GM19395 (cell line): ENCODE results near the gene CTU2.

Source experiments
- ATAC-seq: cut with Tn5 transposase; IDR thresholded peaks from one replicate; pipeline ENCODE4 v1.9.1; 2021; ENCODE audit warnings: mild to moderate bottlenecking, moderate library complexity; ENCODE audit not compliant: unreplicated experiment

Gene CTU2

GRCh38 chr16:88713054-88713453, 6.8 kb downstream of the CTU2 start:
- ATAC-seq = no peak

DNA sequence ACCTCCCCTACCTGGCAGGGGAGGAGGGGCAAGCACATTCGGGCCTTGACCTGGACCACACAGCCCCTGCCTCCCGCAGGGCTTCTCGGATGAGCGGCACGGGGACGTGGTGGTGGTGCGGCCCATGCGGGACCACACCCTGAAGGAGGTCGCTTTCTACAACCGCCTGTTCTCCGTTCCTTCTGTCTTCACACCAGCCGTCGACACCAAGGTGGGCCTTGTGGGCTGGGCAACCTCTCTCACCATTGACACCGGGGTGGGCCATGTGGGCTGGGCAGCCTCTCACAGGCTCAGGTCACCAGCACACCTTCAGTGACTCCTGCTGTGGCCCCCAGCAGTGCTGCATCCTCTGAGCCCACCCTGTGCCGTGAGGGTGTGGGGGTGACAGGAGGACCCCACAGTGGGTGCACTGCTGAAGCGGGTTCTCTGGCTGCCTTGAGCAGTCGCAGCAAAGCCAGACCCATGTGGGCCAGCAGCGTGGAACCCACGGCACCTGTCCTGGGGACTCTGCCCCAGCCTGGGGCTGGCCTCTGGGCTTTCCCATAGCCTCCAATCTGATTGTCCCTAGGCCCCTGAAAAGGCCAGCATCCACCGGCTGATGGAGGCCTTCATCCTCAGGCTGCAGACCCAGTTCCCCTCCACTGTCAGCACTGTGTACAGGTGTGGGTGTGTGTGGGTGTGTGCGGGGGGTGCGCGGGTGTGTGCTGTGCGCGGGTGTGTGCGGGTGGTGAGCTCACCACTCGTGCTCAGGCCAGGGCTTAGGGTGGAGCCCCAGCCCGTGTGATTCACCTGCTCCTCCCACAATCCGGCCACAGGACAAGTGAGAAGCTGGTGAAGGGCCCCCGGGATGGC, 7.5 kb downstream of the CTU2 start:
- ATAC-seq = no peak

GRCh38 chr16:88714420-88715302, 8.4 kb downstream of the CTU2 start:
- ATAC-seq = no peak

DNA sequence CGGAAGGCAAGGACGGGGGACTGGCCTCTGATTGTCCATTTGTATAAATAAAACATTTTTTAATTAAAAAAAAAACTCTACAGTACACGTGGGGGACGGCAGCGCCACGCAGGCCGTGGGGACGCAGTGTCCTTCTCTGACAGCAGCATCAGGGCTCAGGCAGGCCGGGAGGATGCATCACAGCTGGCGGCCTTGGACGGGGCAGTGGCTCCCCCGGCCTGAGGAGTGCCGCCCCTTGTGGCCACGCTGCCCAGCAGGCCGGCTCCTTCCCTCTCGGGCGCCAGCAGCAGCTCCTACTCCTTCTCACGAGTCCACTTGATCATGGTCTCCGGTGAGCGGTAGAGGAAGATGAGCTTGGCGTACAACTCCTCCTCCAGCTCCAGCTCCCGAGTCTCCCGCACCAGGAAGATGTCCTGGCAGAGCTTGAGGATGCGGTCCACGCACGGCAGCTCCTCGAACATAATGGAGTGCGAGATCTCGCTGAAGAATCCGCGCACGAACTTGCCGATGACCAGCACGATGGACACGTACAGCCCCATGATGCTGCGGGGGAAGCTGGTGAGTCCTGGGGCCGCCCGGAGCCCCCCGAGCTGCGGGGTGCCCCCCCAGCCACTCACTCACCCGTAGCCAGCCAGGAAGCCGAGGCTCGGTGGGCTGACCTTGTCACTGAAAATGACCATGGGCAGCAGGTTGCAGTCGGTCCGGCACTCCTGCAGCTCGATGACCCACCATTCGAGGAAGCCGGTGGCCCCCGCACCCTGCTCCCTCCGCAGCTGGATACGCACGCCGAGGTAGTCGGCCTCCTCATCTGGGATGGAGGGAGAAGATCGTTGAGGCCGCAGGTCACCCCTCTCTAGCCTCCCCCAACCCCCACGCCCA, 9.2 kb downstream of the CTU2 start:
- ATAC-seq = no peak

- ATAC-seq = no peak
Observed at GRCh38 chr16:88716201-88716600, 9.9 kb downstream of the CTU2 start.

GRCh38 chr16:88716601-88717001, 10.3 kb downstream of the CTU2 start:
- no peak for ATAC-seq

DNA sequence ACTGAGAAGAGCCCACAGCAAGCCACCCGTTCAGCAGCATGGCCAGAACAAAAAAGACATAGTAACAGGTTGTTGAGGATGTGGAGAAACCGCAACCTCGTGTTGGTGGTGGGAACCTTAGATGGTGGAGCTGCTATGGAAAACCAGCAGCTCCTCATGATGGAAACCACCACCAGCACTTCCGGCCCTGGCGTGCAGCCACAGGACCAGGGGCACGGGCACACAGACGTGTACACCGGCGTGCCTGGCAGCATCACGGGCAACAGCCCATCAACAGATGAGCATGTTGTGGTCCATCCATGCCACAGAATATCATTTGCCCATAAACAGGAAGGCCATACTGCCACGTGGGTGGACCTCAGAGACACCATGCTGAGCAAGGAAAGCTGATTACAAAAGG, 11.9 kb downstream of the CTU2 start:
- ATAC-seq = no peak

DNA sequence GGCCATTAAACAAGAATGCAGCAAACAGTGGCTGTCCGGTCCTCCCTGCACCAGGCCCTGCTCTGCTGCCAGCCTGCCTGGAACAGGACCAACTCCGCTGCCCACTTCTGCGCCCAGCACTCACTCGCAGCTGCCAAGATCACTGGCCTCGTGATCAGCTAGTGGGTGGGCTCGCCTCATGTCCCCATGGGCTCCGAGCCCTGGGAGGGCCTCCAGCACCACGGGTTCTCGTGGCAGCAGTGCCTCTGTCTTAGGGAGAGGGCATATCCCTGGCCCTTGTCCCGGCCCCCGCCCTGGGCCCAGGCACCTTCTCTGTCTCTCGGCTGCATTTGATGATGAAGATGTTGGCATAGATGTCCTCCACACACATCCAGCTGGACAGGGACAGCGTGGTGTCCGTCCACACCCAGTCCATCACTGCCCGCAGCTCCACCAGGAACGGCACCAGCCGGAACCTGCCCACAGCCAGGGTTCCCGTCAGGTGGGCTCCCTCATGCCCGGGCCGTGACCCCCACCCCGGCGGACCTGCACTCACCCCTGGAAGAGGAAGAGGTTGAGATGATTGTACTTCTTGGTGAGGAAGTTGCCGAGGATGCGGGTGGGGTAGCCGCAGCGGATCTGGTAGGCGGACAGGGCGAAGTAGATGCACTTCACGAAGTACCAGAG, 13.1 kb downstream of the CTU2 start:
- ATAC-seq = no peak

GRCh38 chr16:88719933-88720296, 13.6 kb downstream of the CTU2 start:
- no peak for ATAC-seq

GRCh38 chr16:88720396-88720970, 14.2 kb downstream of the CTU2 start:
- no peak for ATAC-seq

DNA sequence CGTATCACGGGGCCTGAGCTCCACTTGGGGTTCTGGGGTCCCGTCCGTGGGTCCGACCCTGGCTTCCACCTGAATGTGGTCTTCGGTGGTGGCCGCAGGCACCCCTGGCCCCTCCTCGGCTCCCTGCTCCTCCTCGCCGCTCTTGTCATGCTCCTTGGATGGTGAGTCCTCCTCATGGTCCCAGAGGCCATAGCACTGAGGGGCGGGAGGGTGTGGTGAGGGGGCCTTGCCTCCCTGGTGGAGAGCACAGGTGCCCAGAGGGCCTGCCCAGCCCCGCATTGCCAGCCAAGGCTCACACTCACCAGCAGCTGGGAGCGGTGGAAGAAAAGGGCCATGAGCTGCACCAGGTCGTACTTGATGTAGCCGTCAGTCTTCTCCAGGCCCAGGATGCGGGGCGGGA, 14.9 kb downstream of the CTU2 start:
- ATAC-seq = no peak

GRCh38 chr16:88721815-88722755, 15.8 kb downstream of the CTU2 start:
- no peak for ATAC-seq

GRCh38 chr16:88722784-88723506, 16.6 kb downstream of the CTU2 start:
- ATAC-seq = no peak

GRCh38 chr16:88723507-88723887, 17.2 kb downstream of the CTU2 start:
- ATAC-seq = no peak

- no peak for ATAC-seq
Observed at GRCh38 chr16:88723911-88724310, 17.6 kb downstream of the CTU2 start.

GRCh38 chr16:88724855-88725555, 18.7 kb downstream of the CTU2 start:
- no peak for ATAC-seq

GRCh38 chr16:88725609-88726407, 19.5 kb downstream of the CTU2 start:
- no peak for ATAC-seq
